A673 (cell line): ENCODE results near the gene SPATA24. TPM values are rescaled to one million over a fixed set of nuclear protein-coding genes. Genes with fewer than 3 reads are reported as not detected.

Source experiments
- BruUV-seq: library from RNA; stranded (reverse); fragments of 400-500 nt; replicated peaks from 2 replicates; lab custom pipeline; 2021; lab: Mats Ljungman, UMichigan
- CTCF ChIA-PET: fragments of 300-600 bp; sonication (Branson Sonifier 250); formaldehyde crosslinking; loops from one replicate; lab custom pipeline; 2022; ENCODE audit warnings: antibody characterized with exemption; lab: Charles Lee
- POLR2A ChIA-PET: fragments of 300-600 bp; sonication (Branson Sonifier 250); formaldehyde crosslinking; loops from one replicate; lab custom pipeline; 2022; ENCODE audit warnings: antibody characterized with exemption; ENCODE audit not compliant: low non-redundant PET; lab: Charles Lee
- DNase-seq: peaks from one replicate; pipeline ENCODE4 v3.0.0-alpha.2; 2015; ENCODE audit warnings: low spot score
- H3K27ac ChIP-seq: fragments of 200-600 bp; sonication (generic); 2 replicates; pipeline ENCODE4 v1.5.1; 2016; ENCODE audit warnings: mixed run types, low read depth, mild to moderate bottlenecking, mixed read lengths, antibody characterized with exemption, low read length; ENCODE audit not compliant: poor library complexity, severe bottlenecking
- H3K27me3 ChIP-seq: fragments of 200-600 bp; sonication (generic); replicated peaks from 2 replicates; pipeline ENCODE4 v1.6.1; 2017; ENCODE audit warnings: mixed run types, low read depth, mild to moderate bottlenecking, mixed read lengths, antibody characterized with exemption, low read length; ENCODE audit not compliant: insufficient read depth, poor library complexity
- H3K36me3 ChIP-seq: fragments of 200-600 bp; sonication (generic); 2 replicates; pipeline ENCODE4 v1.6.1; 2016; ENCODE audit warnings: mixed run types, mild to moderate bottlenecking, mixed read lengths, antibody characterized with exemption, low read length; ENCODE audit not compliant: insufficient read depth, poor library complexity, severe bottlenecking
- H3K4me1 ChIP-seq: fragments of 200-600 bp; sonication (generic); 2 replicates; pipeline ENCODE4 v1.6.1; 2017; ENCODE audit warnings: mixed run types, mild to moderate bottlenecking, mixed read lengths, antibody characterized with exemption, low read length; ENCODE audit not compliant: insufficient read depth, poor library complexity, severe bottlenecking
- H3K4me3 ChIP-seq: fragments of 200-600 bp; sonication (generic); 2 replicates; pipeline ENCODE4 v1.5.1; 2016; ENCODE audit warnings: low read depth, mixed run types, mild to moderate bottlenecking, mixed read lengths, low read length; ENCODE audit not compliant: poor library complexity, severe bottlenecking
- H3K9me3 ChIP-seq: fragments of 200-600 bp; sonication (generic); 2 replicates; pipeline ENCODE4 v1.6.1; 2016; ENCODE audit warnings: mixed run types, low read depth, mild to moderate bottlenecking, mixed read lengths, antibody characterized with exemption, low read length; ENCODE audit not compliant: poor library complexity, severe bottlenecking
- CTCF ChIP-seq: fragments of 300-800, 200-600 bp; sonication (generic); conservative IDR thresholded peaks from 2 replicates; pipeline ENCODE4 v1.5.1; 2017; ENCODE audit warnings: low read depth, mild to moderate bottlenecking, antibody characterized with exemption, low read length, moderate library complexity, mixed read lengths
- EZH2 ChIP-seq: fragments of 200-600 bp; sonication (generic); IDR thresholded peaks from 2 replicates; pipeline ENCODE4 v1.6.1; 2017; ENCODE audit warnings: borderline replicate concordance, low read depth, mild to moderate bottlenecking, mixed read lengths, antibody characterized with exemption, low read length; ENCODE audit not compliant: poor library complexity, severe bottlenecking
- intact Hi-C: fragments of 100-400 bp; cut with micrococcal nuclease; formaldehyde crosslinking; loops from one replicate; pipeline ENCODE4 v1.10.0; 2022; ENCODE audit not compliant: unreplicated experiment
- total RNA-seq: library from RNA; stranded (reverse); gene quantifications from 2 replicates; pipeline ENCODE4 v1.2.3, GENCODE V29; 2021

Gene SPATA24
- total RNA-seq, 1 experiment from 2014 or later: 4.2 TPM

- H3K27me3 ChIP-seq: no peaks in the 10 kb centered on the region
- no peak overlapping the region for H3K27ac ChIP-seq
- TF ChIP-seq CTCF: peak; percentile 94
- TF ChIP-seq EZH2: no peak
- DNase-seq: peak; percentile 77
- ChIA-PET CTCF (interaction anchor here (0.6 to 1.9 kb wide), 10 partner anchors 17 to 354 kb away, joined by 3 to 16 read pairs (median 3); partner anchors contain the start of gene DNAJC18), POLR2A (interaction anchor here (0.7 kb wide), 1 partner anchor 327 kb away, joined by 7 read pairs; no protein-coding TSS in a partner anchor)
- H3K9me3 ChIP-seq: no peaks in the 10 kb centered on the region
- peaks cover 7% of the 10 kb centered on the region for H3K4me1 ChIP-seq
- no peak overlapping the region for H3K4me3 ChIP-seq
- intact Hi-C loops: loop anchor here (1.0 to 5.0 kb wide), 3 partner anchors 91 to 343 kb away; no protein-coding TSS in a partner anchor
- no peaks in the 10 kb centered on the region for H3K36me3 ChIP-seq
- BruUV-seq: no TSS peak
Observed at GRCh38 chr5:139422307-139422893, 18.5 kb upstream of the SPATA24 start.

GRCh38 chr5:139419226-139420192, 15.6 kb upstream of the SPATA24 start:
- TF ChIP-seq EZH2: no peak
- no peak for TF ChIP-seq CTCF
- Histone ChIP-seq H3K9me3 (no peaks in the 10 kb centered on the region), H3K27me3 (no peaks in the 10 kb centered on the region), H3K27ac (no peak overlapping the region), H3K36me3 (no peaks in the 10 kb centered on the region), H3K4me3 (no peak overlapping the region), H3K4me1 (no peaks in the 10 kb centered on the region)
- DNase-seq: no peak
- ChIA-PET POLR2A (no interaction called here), CTCF (interaction anchor here (0.8 kb wide), 1 partner anchor 95 kb away, joined by 3 read pairs; no protein-coding TSS in a partner anchor)
- intact Hi-C loops: loop anchor here (5.0 kb wide), 1 partner anchor 213 kb away; no protein-coding TSS in a partner anchor
- no TSS peak for BruUV-seq

- no peak overlapping the region for H3K27ac ChIP-seq
- BruUV-seq: no TSS peak
- intact Hi-C loops: no loop called here
- no peak overlapping the region for H3K4me3 ChIP-seq
- TF ChIP-seq EZH2: no peak
- TF ChIP-seq CTCF: no peak
- H3K9me3 ChIP-seq: no peaks in the 10 kb centered on the region
- no peak for DNase-seq
- no peaks in the 10 kb centered on the region for H3K4me1 ChIP-seq
- POLR2A ChIA-PET: no interaction called here
- no peaks in the 10 kb centered on the region for H3K27me3 ChIP-seq
- H3K36me3 ChIP-seq: no peaks in the 10 kb centered on the region
- CTCF ChIA-PET: no interaction called here
Observed at GRCh38 chr5:139418793-139419192, 14.9 kb upstream of the SPATA24 start.
